KOPT-K1 (cell line): ENCODE data around the gene HOXB6.

ENCODE experiments used
- H3K27ac ChIP-seq: fragments of 200-600 bp; sonication (generic); 2 replicates; pipeline ENCODE4 v1.5.1; 2016; ENCODE audit warnings: antibody characterized with exemption, mild to moderate bottlenecking, low read depth, low read length; ENCODE audit not compliant: poor library complexity, severe bottlenecking
- H3K36me3 ChIP-seq: fragments of 200-600 bp; sonication (generic); 2 replicates; pipeline ENCODE4 v1.5.1; 2017; ENCODE audit warnings: antibody characterized with exemption, mild to moderate bottlenecking, low read length, moderate library complexity; ENCODE audit not compliant: insufficient read depth
- H3K9me3 ChIP-seq: fragments of 200-600 bp; sonication (generic); 2 replicates; pipeline ENCODE4 v1.5.1; 2017; ENCODE audit warnings: antibody characterized with exemption, low read length, mild to moderate bottlenecking; ENCODE audit not compliant: insufficient read depth, poor library complexity, severe bottlenecking

The HOXB6 gene

GRCh38 chr17:48609759-48610281 lies 5.0 kb upstream of the HOXB6 start:
- H3K36me3 ChIP-seq = no peaks in the 10 kb centered on the region
- no peaks in the 10 kb centered on the region for H3K9me3 ChIP-seq
- H3K27ac ChIP-seq = no peak overlapping the region

GRCh38 chr17:48609033-48609432 lies 4.2 kb upstream of the HOXB6 start:
- H3K9me3 ChIP-seq = no peaks in the 10 kb centered on the region
- H3K27ac ChIP-seq = no peak overlapping the region
- no peaks in the 10 kb centered on the region for H3K36me3 ChIP-seq

DNA sequence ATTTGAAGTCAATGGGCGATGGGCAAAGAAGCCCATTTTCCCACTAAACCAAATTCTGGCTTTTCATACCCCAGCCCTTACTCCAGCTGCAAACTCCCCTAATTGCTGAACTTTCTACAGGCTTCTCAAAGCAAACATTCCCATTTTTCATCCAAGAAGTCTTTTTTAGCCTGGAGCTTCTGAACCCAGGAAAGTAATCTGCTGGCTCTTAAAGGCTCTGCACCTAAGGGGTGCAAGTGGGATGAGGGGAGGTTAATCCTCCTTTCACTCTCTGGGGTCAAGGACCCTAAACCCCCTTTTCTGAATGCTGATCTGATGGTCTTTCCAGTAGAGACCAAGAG lies 3.7 kb upstream of the HOXB6 start:
- H3K9me3 ChIP-seq = no peaks in the 10 kb centered on the region
- H3K27ac ChIP-seq = no peak overlapping the region
- H3K36me3 ChIP-seq = no peaks in the 10 kb centered on the region

GRCh38 chr17:48606892-48607614 lies 2.3 kb upstream of the HOXB6 start:
- Histone ChIP-seq H3K27ac (no peak overlapping the region), H3K36me3 (no peaks in the 10 kb centered on the region), H3K9me3 (no peaks in the 10 kb centered on the region)

DNA sequence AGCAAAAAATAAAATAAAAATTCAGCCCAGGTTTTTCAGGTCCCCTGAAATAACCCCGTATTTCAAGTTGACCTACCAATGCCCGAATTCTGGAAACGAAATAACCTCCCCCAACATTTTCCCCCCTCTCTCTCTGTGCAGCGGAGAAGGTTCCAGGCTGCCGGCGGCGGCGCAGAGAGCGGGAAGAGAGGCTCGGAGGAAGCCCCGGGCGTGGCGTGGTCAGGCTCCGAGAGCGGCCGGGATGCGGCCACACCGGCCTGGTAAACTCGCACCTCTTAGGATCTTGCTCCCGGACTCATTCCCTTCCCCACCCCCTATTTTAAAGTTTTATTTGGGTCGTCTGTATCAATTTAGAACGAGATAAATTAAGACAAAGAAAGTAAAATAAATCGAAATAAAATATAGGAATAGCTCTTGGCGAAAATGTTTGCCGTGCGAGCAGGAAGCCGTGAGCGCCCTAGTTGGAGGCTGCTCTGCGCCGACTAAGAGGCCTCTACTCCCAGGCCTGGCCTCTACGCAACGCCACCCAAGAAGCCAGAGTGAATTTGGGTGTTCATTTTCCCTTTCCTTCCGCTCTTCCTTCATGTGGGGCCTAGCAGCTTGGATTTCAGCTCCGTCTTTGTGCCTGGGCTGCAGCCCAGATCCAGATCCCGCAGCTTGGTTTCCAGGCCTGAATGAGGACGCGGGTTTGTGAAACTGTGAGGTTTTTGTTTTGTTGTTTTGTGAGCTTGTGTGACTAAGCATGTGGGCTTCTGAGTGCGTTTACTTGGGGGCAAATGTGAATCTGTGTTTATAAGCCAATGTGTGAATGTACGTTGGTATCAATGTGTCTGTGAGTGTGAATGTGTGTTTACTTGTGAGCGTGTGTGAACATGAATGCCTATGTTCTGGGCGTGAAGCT lies 1.5 kb upstream of the HOXB6 start:
- no peak overlapping the region for H3K27ac ChIP-seq
- H3K36me3 ChIP-seq = no peaks in the 10 kb centered on the region
- H3K9me3 ChIP-seq = no peaks in the 10 kb centered on the region

DNA sequence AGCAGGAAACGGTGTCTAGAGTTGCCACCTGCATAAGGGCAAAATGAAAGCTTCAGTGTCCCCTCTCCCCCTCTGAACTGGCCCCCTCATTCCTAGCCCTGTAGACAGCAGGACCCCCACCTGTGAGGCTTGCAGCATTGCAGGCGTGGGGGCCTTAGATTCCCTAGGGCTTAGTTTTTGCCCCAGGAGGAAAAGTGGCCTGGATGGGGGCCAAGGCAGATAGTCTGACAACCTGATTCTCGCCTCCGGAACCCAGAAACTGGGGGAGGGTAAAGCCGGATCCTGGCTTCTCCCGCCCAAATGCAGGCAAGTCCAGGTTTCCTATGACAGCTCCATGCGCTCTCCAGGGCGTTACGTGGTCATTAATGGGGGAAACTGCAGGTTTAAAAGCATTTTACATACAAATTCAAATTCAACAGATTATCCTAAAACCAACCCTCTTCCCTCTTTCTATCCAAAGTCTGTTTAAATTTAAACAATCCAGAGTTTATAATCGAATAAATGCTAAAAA lies 678 bp upstream of the HOXB6 start:
- Histone ChIP-seq H3K36me3 (no peaks in the 10 kb centered on the region), H3K9me3 (no peaks in the 10 kb centered on the region), H3K27ac (no peak overlapping the region)

- Histone ChIP-seq H3K36me3 (no peaks in the 10 kb centered on the region), H3K27ac (no peak overlapping the region), H3K9me3 (no peaks in the 10 kb centered on the region)
These were observed 622 bp downstream of the HOXB6 start for GRCh38 chr17:48603959-48604769.

DNA sequence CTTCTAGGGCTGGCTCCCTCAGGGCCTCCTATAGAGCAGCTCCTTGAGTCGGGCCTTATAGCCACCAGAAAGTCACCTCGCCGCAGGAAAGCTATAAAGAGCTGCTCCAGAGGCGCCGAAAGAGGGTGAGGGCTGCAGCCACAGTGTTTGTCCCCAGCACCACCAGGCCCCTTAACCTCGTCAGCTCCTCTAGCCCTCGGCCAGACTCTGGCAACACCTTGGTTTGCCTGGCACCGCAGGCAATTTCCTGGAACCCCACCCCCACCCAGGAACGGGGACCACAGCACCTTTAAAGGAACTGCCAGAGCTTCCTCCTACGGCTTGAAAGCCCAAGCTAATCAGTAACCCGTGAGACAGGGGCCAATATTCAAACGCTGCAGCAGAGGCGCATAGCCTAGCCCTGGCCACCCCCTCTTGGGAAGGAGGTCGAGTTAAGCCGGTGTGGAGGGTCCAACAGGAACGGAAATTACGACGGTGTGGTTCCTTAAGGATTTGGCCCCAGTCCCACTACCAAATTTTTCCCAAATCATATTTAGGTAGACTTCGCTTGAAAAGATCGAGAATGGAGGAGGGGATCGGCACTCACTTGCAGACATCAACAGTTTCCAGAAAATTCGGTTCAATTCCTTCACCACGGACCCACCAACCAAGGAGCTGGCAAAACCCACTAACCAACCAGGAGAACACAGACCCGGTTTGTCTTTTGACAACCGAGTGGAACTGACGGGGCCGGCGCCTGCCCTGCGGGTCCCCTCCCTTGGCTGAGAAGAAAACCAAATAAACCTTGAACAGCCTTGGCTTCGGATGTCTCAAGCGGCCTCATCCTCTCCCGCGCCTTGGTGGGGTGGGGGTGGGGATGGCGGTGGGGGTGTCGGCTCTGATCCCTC lies 3.0 kb downstream of the HOXB6 start:
- H3K9me3 ChIP-seq = no peaks in the 10 kb centered on the region
- no peak overlapping the region for H3K27ac ChIP-seq

GRCh38 chr17:48601207-48601538 lies 3.6 kb downstream of the HOXB6 start:
- no peaks in the 10 kb centered on the region for H3K36me3 ChIP-seq
- no peaks in the 10 kb centered on the region for H3K9me3 ChIP-seq
- H3K27ac ChIP-seq = no peak overlapping the region

More for the DNA sequence above, 3.0 kb downstream of the HOXB6 start:
- H3K36me3 ChIP-seq = no peaks in the 10 kb centered on the region

- no peak overlapping the region for H3K27ac ChIP-seq
- no peaks in the 10 kb centered on the region for H3K36me3 ChIP-seq
- H3K9me3 ChIP-seq = no peaks in the 10 kb centered on the region
These were observed 4.3 kb downstream of the HOXB6 start for GRCh38 chr17:48600244-48601098.

- Histone ChIP-seq H3K9me3 (no peaks in the 10 kb centered on the region), H3K36me3 (no peaks in the 10 kb centered on the region), H3K27ac (no peak overlapping the region)
These were observed 5.4 kb downstream of the HOXB6 start for GRCh38 chr17:48599354-48599753.

DNA sequence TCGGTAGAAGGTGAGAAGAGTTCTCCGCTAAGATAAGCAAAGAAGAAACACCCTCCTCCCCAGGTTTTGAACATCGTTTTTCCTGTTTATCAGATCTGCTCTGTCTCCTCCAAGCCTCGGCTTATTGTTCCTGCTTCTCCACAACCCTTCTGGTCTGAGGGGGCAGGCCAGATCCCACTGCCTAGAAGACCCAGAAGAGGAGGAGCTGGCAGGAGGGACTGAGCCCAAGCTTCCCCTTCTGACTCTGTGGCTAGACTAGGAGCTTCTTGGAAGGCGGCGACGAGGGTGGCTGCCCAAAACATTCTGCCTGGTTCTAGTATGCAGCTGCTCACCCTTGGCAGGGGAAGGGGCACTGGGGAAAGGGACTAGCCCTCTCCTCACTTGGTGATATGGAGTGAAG lies 6.0 kb downstream of the HOXB6 start:
- no peaks in the 10 kb centered on the region for H3K36me3 ChIP-seq
- no peak overlapping the region for H3K27ac ChIP-seq
- no peaks in the 10 kb centered on the region for H3K9me3 ChIP-seq

GRCh38 chr17:48597778-48598631 lies 6.8 kb downstream of the HOXB6 start:
- Histone ChIP-seq H3K27ac (no peak overlapping the region), H3K9me3 (no peaks in the 10 kb centered on the region), H3K36me3 (no peaks in the 10 kb centered on the region)
